Transverse colon (tissue), 4 donors: ENCODE measurements around the gene NXPH4.

Experiments
- CTCF ChIP-seq, 5 experiments: fragments of 200-600 bp in 3 of 5; fragments of 450-650 bp in 2 of 5; sonication (generic) in 3 of 5; IDR thresholded peaks; 1 replicate in 2 of 5; 2 replicates in 3 of 5; pipeline ENCODE4 v1.5.1; 2016 to 2017; ENCODE audit warnings: antibody characterized with exemption in 5 of 5, inconsistent platforms in 3 of 5, mild to moderate bottlenecking in 2 of 5, moderate library complexity in 1 of 5
- POLR2A ChIP-seq: fragments of 450-650 bp; IDR thresholded peaks from one replicate; pipeline ENCODE4 v1.6.1; 2016; ENCODE audit warnings: antibody characterized with exemption, mild to moderate bottlenecking, moderate library complexity
- POLR2AphosphoS5 ChIP-seq, 3 donors: sonication (generic); formaldehyde crosslinking; IDR thresholded peaks; one replicate each; pipeline ENCODE4 v1.6.1; 2016; ENCODE audit warnings: antibody characterized with exemption in 3 of 3

DNA sequence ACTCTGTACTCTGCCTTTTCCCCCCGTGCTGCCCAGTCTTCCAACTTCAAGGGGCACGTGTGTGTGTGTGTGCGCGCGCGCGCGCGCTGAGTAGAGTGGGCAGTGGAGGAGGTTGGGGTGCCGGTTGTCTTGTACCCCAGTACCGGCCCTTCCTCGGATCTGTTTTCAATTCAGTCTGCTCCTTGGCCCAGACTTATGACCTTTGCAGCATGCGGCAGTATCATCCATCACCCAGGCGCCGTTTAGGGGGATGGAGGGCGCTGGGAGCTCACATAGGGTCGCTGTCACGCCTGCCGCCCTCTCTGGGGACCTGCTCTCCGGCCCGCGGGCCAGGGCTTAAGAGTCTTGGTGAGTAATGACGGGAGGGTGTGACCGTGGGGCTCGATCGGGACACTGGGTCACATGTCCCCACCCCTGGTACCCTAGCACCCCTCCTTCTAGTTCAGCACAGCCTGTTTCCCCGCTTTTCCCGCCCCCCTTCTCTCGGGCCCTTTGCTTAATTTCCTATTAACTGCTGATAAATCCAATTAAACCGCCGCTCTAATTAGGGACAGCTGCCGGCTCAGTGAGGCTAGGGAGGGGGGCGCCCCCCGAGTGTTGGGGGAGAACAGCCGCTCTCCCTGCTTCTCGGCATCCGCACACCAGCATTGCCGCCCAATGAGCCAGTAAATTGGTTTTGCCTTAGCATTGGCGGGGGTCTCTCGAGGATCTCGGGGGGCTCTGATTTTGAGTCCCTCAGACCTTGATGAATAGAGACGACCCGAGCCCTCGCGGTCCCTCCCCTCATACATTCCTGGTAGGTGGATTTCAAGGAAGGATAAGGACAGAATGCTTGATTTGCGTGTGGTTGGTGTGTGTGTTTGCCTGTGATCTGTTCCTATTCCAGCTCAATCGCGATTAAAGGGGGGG lies 25.1 kb downstream of the NXPH4 start:
- no peak for TF ChIP-seq POLR2A
- TF ChIP-seq CTCF (IDR thresholded peaks at IDR 0.05), result no peak
- no peak for TF ChIP-seq POLR2AphosphoS5 (IDR thresholded peaks at IDR 0.05)
